ENCODE measurements around the gene PITX3. TPM values are rescaled to one million over a fixed set of nuclear protein-coding genes. Genes with fewer than 3 reads are reported as not detected.

The PITX3 gene
- total RNA-seq, 4 donors from 2014 or later = not detected

- TF ChIP-seq CTCF (IDR thresholded peaks at IDR 0.05; ENCODE audit: low read depth) = no peak
Observed at GRCh38 chr10:102235598-102235920, 5.8 kb downstream of the PITX3 start.

- no peak for TF ChIP-seq CTCF (IDR thresholded peaks at IDR 0.05; ENCODE audit: low read depth)
Observed at GRCh38 chr10:102234888-102235597, 6.3 kb downstream of the PITX3 start.

GRCh38 chr10:102233997-102234396 lies 7.3 kb downstream of the PITX3 start:
- TF ChIP-seq CTCF (IDR thresholded peaks at IDR 0.05; ENCODE audit: low read depth) = no peak

- no peak for TF ChIP-seq CTCF (IDR thresholded peaks at IDR 0.05; ENCODE audit: low read depth)
Observed at GRCh38 chr10:102231357-102232318, 9.7 kb downstream of the PITX3 start.

GRCh38 chr10:102230861-102231356 lies 10.4 kb downstream of the PITX3 start:
- TF ChIP-seq CTCF (IDR thresholded peaks at IDR 0.05; ENCODE audit: low read depth) = no peak

GRCh38 chr10:102230264-102230860 lies 10.9 kb downstream of the PITX3 start:
- no peak for TF ChIP-seq CTCF (IDR thresholded peaks at IDR 0.05; ENCODE audit: low read depth)

- no peak for TF ChIP-seq CTCF (IDR thresholded peaks at IDR 0.05; ENCODE audit: low read depth)
Observed at GRCh38 chr10:102229810-102230263, 11.5 kb downstream of the PITX3 start.
